H1 (cell line): Measurements from ENCODE around the gene KDR. TPM values are rescaled to one million over a fixed set of nuclear protein-coding genes. Genes with fewer than 3 reads are reported as not detected.

Experiments used
- BCL11A ChIP-seq, 2 experiments: IDR thresholded peaks; one replicate each; pipeline ENCODE4 v1.6.1; 2011; ENCODE audit warnings: low read depth in 2 of 2, low read length in 2 of 2, mild to moderate bottlenecking in 2 of 2
- CBX5 ChIP-seq: fragments of 300-800, 300-1000 bp; sonication (generic); IDR thresholded peaks from 2 replicates; pipeline ENCODE4 v1.7.1; 2016; ENCODE audit warnings: antibody characterized with exemption, low read length, low read depth
- HDAC2 ChIP-seq, 2 experiments: fragments of 300-600 bp in 1 of 2; sonication (generic) in 1 of 2; IDR thresholded peaks; 2 replicates each; pipeline ENCODE4 v1.6.1; 2011 to 2012; ENCODE audit warnings: low read depth in 2 of 2, low read length in 2 of 2, mild to moderate bottlenecking in 2 of 2, moderate library complexity in 2 of 2, borderline replicate concordance in 1 of 2, inconsistent platforms in 1 of 2
- JUN ChIP-seq: IDR thresholded peaks from 2 replicates; pipeline ENCODE4 v1.6.1; 2011; ENCODE audit warnings: low read depth, mild to moderate bottlenecking, improper control_type of control experiment, low read length
- KDM5A ChIP-seq: fragments of 200-600 bp; IDR thresholded peaks from 2 replicates; pipeline ENCODE4 v1.7.1; 2012; ENCODE audit warnings: mild to moderate bottlenecking, low read length, inconsistent platforms, mixed read lengths
- TEAD4 ChIP-seq: IDR thresholded peaks from 2 replicates; pipeline ENCODE4 v1.6.1; 2012; ENCODE audit warnings: low read depth, low read length, inconsistent platforms, mixed read lengths
- polyA plus RNA-seq, 7 experiments: library from polyadenylated mRNA; depleted of rRNA in 3 of 7; stranded (reverse) in 5 of 7; unstranded in 2 of 7; fragments of >200 nt in 5 of 7; fragments of 200-250 nt in 2 of 7; gene quantifications; 1 replicate in 5 of 7; 2 replicates in 1 of 7; 4 replicates in 1 of 7; pipeline versions ENCODE4 v1.2.1 to v1.2.3, GENCODE V29; 2011 to 2013; ENCODE audit warnings: missing spikeins in 2 of 7, mixed read lengths in 2 of 7
- total RNA-seq: library from RNA; stranded (reverse); fragmentation: NEBNext Ultra II Directional; extraction: Animal tissue kit (Norgen Biotek cat#: 25700); gene quantifications from 2 replicates; pipeline ENCODE4 v1.2.1, GENCODE V29; 2021
- TF ChIP-seq, protein P1 (sequence below), 3 experiments: IDR thresholded peaks; 1 replicate in 2 of 3; 2 replicates in 1 of 3; pipeline versions ENCODE4 v1.5.1 to v1.6.1; 2011; ENCODE audit warnings: low read length in 3 of 3, mild to moderate bottlenecking in 3 of 3, inconsistent platforms in 2 of 3, low read depth in 1 of 3, moderate library complexity in 1 of 3; ENCODE audit not compliant: insufficient read depth in 1 of 3; ENCODE audit errors: control extremely low read depth in 1 of 3

The KDR gene
- total and polyA plus RNA-seq, 2 of the 8 experiments (the other 6 are each of a cell fraction or from before 2014, with no cell fraction given): 69.3 to 106 TPM

- TF ChIP-seq, protein P1, sequence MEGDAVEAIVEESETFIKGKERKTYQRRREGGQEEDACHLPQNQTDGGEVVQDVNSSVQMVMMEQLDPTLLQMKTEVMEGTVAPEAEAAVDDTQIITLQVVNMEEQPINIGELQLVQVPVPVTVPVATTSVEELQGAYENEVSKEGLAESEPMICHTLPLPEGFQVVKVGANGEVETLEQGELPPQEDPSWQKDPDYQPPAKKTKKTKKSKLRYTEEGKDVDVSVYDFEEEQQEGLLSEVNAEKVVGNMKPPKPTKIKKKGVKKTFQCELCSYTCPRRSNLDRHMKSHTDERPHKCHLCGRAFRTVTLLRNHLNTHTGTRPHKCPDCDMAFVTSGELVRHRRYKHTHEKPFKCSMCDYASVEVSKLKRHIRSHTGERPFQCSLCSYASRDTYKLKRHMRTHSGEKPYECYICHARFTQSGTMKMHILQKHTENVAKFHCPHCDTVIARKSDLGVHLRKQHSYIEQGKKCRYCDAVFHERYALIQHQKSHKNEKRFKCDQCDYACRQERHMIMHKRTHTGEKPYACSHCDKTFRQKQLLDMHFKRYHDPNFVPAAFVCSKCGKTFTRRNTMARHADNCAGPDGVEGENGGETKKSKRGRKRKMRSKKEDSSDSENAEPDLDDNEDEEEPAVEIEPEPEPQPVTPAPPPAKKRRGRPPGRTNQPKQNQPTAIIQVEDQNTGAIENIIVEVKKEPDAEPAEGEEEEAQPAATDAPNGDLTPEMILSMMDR (IDR thresholded peaks at IDR 0.05; ENCODE audit: control extremely low read depth in 1 of 3, insufficient read depth in 1 of 3, low read depth in 1 of 3, low read length in 3 of 3): no peak
- TF ChIP-seq BCL11A (IDR thresholded peaks at IDR 0.05; ENCODE audit: low read depth in 2 of 2, low read length in 2 of 2) (no peak), CBX5 (no peak), TEAD4 (no peak), HDAC2 (IDR thresholded peaks at IDR 0.05; ENCODE audit: borderline replicate concordance in 1 of 2, low read depth in 2 of 2, low read length in 2 of 2) (no peak), JUN (no peak), KDM5A (no peak)
These were observed 8.9 kb downstream of the KDR start (continued) for GRCh38 chr4:55116450-55116849.
